ENCODE measurements around the gene SCRG1.

- TF ChIP-seq CTCF (conservative IDR thresholded peaks at IDR 0.05) (no peak), EZH2 (IDR thresholded peaks at IDR 0.05; ENCODE audit: low read depth) (no peak)
Measured at GRCh38 chr4:173362666-173363065, 36.2 kb downstream of the SCRG1 start.

Data from PC-9 (cell line).